Measurements from ENCODE around the gene PRKN.

DNA sequence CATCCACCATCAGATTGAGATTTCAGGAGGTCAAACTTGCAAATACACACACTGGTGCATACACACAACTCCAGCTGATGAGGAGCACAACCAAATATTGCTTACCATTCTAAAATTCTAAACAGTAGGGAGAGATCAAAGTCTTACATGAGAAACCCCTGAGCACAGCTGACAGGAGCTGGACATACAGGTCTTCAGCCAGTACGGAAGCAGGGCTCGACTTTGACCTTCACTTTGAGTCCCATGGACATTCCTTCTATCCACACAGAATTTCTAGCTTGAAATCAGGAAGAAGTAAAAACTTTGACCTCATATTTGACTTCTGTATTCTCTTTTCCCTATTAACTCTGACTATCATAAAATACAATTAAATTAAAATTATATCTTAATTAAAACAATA lies 90.2 kb downstream of the PRKN start:
- no peak for TF ChIP-seq EZH2 (IDR thresholded peaks at IDR 0.05; ENCODE audit: borderline replicate concordance, low read depth, low read length, severe bottlenecking)
- TF ChIP-seq CTCF (IDR thresholded peaks at IDR 0.05; ENCODE audit: borderline replicate concordance, extremely low read depth, low read length, poor library complexity, severe bottlenecking), result no peak

Data from DND-41 (cell line).